Measurements from ENCODE around the gene RBM28.

The RBM28 gene

GRCh38 chr7:128343554-128344430 lies at the start of gene RBM28:
TSS of gene RBM28 (minus strand) at chr7:128343908. CDS start at chr7:128343793, 115 bp downstream.
- peak; percentile 78 for DNase-seq (ENCODE audit: low read depth, low spot score)

- DNase-seq (ENCODE audit: low read depth, low spot score), result no peak
Observed at GRCh38 chr7:128392446-128393327, 49.0 kb upstream of the RBM28 start.

DNA sequence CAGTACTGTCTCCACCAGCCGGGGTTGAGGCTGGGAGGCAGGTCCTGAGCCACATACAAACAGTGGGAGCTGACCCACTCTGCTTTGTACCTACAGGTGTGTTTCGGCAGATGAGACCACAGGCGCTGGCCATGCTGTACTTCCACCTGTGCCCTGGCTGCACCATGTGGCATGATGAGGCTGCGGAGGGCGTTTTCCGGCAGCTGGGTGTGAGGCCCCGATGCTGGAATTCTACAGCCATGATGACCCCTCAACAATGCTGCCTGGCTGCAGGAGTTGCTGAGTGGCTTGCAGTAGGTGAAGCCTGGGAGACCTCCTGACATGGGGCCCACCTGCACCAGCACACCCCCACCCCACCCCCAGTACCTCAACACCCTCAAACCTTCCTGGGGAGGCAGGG lies 48.1 kb upstream of the RBM28 start:
- DNase-seq (ENCODE audit: low read depth, low spot score), result no peak

DNA sequence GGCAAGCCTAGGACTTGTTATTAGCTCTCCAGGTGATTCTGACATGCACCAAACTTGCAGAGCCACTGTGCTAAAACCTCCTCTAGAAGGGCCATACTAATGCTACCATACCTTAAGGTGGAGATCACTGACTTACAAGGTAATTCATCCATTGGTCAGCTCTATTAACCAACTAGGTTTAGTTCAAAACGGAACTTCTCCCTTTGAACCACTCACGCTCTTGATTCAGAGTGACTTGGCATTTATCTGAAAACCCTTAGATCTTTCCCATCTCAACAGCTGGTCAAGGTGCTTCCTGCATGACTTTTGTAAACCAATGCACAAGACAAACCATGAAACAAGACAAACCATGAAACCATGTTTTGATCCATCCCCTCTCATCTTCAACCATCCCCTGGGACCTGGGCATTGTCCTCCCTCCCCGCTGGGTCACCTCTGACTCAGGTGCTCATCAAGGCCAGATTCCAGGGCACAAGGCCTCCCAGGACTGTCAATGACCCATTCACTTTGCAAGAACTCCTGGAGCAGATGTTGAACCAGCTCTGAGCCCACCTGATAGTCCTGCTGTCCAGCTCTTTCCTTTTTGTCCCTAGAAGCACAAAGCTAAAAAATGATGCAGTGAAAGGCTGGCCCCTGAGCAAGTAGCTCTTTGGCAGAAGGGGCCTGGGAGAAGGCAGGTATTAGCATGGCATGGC lies 47.3 kb upstream of the RBM28 start:
- no peak for DNase-seq (ENCODE audit: low read depth, low spot score)

DNA sequence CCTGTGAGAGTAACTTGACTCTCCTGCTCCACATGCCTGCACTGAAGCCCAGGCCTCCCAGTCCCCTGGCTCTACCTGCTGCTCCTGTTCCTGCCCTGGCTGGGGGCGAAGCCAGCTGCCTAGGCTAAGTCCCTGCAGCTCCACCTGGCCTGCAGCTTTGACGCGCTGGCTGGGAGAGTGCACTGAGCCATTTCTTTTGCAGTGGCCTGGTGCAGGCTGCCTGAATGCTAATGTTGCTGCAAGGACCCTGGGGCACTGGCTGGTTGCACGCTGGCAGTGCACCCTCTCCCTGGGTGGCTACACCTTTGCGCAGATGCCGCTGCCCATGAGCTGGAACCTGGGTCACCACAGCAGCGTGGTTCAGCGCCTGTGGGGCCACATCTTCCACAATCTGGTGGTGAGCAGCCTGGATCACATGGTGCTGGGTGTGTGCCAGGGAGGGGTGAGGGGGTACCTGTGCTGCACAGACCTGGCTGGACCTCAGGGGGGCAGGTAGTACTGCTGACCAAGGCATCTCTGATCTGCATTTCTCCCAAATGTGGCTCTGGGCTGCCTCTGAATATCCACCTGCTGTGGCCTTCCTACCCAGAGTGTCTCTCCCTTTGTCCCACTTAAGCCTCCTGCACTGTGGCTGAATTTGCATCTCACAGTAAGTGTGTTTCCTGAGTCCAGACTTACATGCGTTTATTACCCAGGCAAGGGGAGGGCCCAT lies 46.1 kb upstream of the RBM28 start:
- DNase-seq (ENCODE audit: low read depth, low spot score), result no peak

- DNase-seq (ENCODE audit: low read depth, low spot score), result no peak
Observed at GRCh38 chr7:128389085-128389617, 45.4 kb upstream of the RBM28 start.

DNA sequence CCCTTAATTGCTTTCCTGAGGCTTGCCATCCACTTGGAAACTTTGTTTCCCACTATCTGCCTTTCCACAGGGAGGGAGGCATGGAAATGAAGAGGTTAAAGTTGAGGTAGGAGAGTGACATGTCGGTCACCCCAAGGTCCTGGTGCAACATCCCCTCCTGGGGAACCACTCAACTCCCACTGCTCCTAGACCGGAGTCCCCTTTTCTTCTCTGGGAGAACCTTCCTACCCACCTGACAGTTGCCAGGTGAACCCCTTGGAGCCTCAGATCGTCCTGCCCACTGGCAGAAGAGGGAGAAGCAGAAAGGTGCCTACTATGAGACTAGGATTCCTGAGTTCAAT lies 44.4 kb upstream of the RBM28 start:
- DNase-seq (ENCODE audit: low read depth, low spot score), result no peak

GRCh38 chr7:128387216-128388144 lies 43.8 kb upstream of the RBM28 start:
- no peak for DNase-seq (ENCODE audit: low read depth, low spot score)

GRCh38 chr7:128385988-128386925 lies 42.5 kb upstream of the RBM28 start:
- no peak for DNase-seq (ENCODE audit: low read depth, low spot score)

- no peak for DNase-seq (ENCODE audit: low read depth, low spot score)
Observed at GRCh38 chr7:128384726-128385125, 41.0 kb upstream of the RBM28 start.

GRCh38 chr7:128383776-128384175 lies 40.1 kb upstream of the RBM28 start:
- DNase-seq (ENCODE audit: low read depth, low spot score), result no peak

- DNase-seq (ENCODE audit: low read depth, low spot score), result no peak
Observed at GRCh38 chr7:128381161-128381821, 37.6 kb upstream of the RBM28 start.

DNA sequence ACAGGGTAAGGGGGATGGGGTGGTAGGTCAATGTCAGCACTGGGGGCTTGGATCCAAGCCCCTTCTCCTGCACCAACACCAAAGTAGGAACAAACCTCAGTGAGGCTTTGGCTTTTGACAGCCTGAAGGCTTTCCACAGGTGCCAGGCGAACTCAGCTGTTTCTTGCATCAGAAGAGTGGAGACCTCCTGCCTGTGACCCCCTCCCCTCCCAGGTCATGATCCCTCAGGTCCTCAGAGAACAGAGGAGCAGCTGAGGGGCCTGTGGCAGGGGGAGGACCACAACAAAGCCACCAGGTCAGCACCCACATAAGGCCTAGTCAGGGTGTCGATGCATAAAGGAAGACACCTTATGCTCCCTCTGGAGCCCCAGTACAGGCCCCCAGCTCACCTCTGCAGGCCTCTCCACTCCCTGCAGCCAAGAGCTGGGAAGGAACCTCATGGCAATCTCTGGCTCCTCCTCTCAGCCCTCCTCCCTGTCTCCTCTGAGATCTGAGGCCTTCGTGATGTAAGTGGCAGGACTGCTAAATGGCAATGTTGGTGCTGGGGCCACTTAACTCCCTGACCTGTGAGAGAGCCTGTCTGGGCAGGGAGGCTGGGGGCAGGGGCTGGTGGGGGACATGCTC lies 36.9 kb upstream of the RBM28 start:
- no peak for DNase-seq (ENCODE audit: low read depth, low spot score)

- no peak for DNase-seq (ENCODE audit: low read depth, low spot score)
Observed at GRCh38 chr7:128379900-128380479, 36.3 kb upstream of the RBM28 start.

GRCh38 chr7:128378637-128379036 lies 34.9 kb upstream of the RBM28 start:
- DNase-seq (ENCODE audit: low read depth, low spot score), result no peak

DNA sequence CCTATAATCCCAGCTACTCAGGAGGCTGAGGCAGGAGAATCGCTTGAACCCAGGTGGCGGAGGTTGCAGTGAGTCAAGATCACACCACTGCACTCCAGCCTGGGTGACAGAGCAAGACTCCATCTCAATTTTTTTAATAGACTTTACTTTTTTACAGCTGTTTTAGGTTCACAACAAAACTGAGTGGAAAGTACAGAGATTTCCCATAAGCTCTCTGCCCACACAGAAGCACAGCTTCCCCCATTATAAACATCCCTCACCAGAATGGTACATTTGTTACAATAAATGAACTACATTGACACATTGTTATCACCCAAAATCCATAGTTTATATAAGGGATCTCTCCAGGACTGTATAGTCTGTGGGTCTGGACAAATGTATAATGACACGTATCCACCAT lies 32.4 kb upstream of the RBM28 start:
- DNase-seq (ENCODE audit: low read depth, low spot score), result no peak

GRCh38 chr7:128374041-128374440 lies 30.3 kb upstream of the RBM28 start:
- DNase-seq (ENCODE audit: low read depth, low spot score), result no peak

DNA sequence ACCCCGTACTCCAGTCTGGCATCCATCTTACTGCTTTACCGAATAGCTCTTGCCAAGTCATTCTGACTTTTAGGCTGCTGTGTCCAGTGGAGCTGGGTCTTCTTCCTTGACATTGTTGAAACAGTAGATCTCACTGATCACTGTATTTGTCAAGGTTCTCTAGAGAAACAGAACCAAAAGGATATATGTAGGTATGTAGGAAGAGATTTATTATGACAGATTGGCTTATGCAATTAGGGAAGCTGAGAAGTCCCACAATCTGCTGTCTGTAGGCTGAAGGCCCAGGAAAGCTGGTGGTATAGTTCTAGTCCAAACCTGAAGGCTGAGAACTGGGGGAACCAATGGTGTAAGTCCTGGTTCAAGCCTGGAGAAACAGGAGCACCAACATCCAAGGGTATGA lies 29.9 kb upstream of the RBM28 start:
- DNase-seq (ENCODE audit: low read depth, low spot score), result no peak

Measured in brain pericyte (primary cell).